SK-N-SH treated with all-trans-retinoic acid at 6 μM for 48 hours (cell line): Measurements from ENCODE around the gene IGSF6.

Experiments
- ARNTL ChIP-seq: fragments of 450-650 bp; formaldehyde crosslinking; IDR thresholded peaks from 2 replicates; pipeline ENCODE4 v1.5.0; 2020; ENCODE audit warnings: low read depth, mild to moderate bottlenecking, moderate library complexity, borderline replicate concordance
- GLIS3 ChIP-seq: fragments of 250-450 bp; sonication (Bioruptor Pico); IDR thresholded peaks from 2 replicates; pipeline ENCODE4 v1.5.0; 2020; ENCODE audit warnings: mild to moderate bottlenecking, moderate library complexity
- PATZ1 ChIP-seq: fragments of 250-450 bp; sonication (Bioruptor Pico); IDR thresholded peaks from 2 replicates; pipeline ENCODE4 v1.8.0; 2020; ENCODE audit warnings: mild to moderate bottlenecking, moderate library complexity, borderline replicate concordance
- RARB ChIP-seq: fragments of 250-450 bp; sonication (Bioruptor Pico); IDR thresholded peaks from 2 replicates; pipeline ENCODE4 v1.8.0; 2021; ENCODE audit warnings: mild to moderate bottlenecking, moderate library complexity
- ZC3H10 ChIP-seq: fragments of 250-450 bp; sonication (Bioruptor Pico); IDR thresholded peaks from 2 replicates; pipeline ENCODE4 v1.5.1; 2021; ENCODE audit warnings: mild to moderate bottlenecking, moderate library complexity
- ZFP3 ChIP-seq: fragments of 250-450 bp; sonication (Bioruptor Pico); IDR thresholded peaks from 2 replicates; pipeline ENCODE4 v1.5.0; 2020; ENCODE audit warnings: mild to moderate bottlenecking, moderate library complexity
- ZNF70 ChIP-seq: fragments of 450-650 bp; formaldehyde crosslinking; IDR thresholded peaks from 2 replicates; pipeline ENCODE4 v1.5.0; 2020; ENCODE audit warnings: mild to moderate bottlenecking, moderate library complexity
- ZNF8 ChIP-seq: fragments of 450-650 bp; formaldehyde crosslinking; IDR thresholded peaks from 2 replicates; pipeline ENCODE4 v1.5.0; 2020; ENCODE audit warnings: mild to moderate bottlenecking, moderate library complexity
- TF ChIP-seq, protein P1 (sequence below): fragments of 250-450 bp; sonication (Bioruptor Pico); IDR thresholded peaks from 2 replicates; pipeline ENCODE4 v1.5.1; 2021; ENCODE audit warnings: mild to moderate bottlenecking, moderate library complexity

DNA sequence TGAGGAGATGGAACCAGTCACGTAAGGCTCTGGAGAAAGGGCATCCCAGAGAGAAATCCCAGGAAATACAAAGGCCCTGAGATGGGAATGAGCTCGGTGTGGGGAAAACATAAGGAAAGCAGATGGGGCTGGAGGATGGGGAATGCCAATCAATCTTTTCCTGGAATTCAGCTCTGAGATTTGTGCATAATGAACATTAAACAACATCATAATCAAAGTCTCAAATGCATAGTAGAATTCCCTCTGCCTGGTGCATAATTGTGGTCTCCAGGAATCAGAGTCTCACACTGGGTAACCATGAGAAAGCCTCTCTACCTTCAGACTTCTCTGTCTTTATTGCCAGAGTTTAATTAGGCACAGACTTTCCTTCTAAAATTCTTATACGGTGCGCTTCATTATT lies 42.2 kb upstream of the IGSF6 start:
- TF ChIP-seq ZNF70, result no peak
- TF ChIP-seq ZNF8 (CRISPR knock-in tag), result no peak
- TF ChIP-seq ARNTL (CRISPR knock-in tag), result no peak
- TF ChIP-seq, protein P1, sequence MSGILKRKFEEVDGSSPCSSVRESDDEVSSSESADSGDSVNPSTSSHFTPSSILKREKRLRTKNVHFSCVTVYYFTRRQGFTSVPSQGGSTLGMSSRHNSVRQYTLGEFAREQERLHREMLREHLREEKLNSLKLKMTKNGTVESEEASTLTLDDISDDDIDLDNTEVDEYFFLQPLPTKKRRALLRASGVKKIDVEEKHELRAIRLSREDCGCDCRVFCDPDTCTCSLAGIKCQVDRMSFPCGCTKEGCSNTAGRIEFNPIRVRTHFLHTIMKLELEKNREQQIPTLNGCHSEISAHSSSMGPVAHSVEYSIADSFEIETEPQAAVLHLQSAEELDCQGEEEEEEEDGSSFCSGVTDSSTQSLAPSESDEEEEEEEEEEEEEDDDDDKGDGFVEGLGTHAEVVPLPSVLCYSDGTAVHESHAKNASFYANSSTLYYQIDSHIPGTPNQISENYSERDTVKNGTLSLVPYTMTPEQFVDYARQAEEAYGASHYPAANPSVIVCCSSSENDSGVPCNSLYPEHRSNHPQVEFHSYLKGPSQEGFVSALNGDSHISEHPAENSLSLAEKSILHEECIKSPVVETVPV (CRISPR knock-in tag), result no peak
- TF ChIP-seq RARB, result no peak
- TF ChIP-seq GLIS3 (CRISPR knock-in tag), result no peak
- TF ChIP-seq PATZ1 (CRISPR knock-in tag), result no peak
- no peak for TF ChIP-seq ZC3H10 (CRISPR knock-in tag)
- TF ChIP-seq ZFP3, result no peak
